ENCODE measurements around the gene TNIK. TPM values are rescaled to one million over a fixed set of nuclear protein-coding genes. Genes with fewer than 3 reads are reported as not detected.

TNIK gene
- total RNA-seq, 1 donor from 2014 or later, result 35.3 TPM

GRCh38 chr3:171186817-171187500, 273.2 kb downstream of the TNIK start:
- no peaks in the 10 kb centered on the region for H3K36me3 ChIP-seq
- H3K27ac ChIP-seq, result no peak overlapping the region
- no peak for DNase-seq
- no peak for TF ChIP-seq CTCF (IDR thresholded peaks at IDR 0.05)
- H3K4me3 ChIP-seq, result no peak overlapping the region
- no peaks in the 10 kb centered on the region for H3K9me3 ChIP-seq
- no peak for ATAC-seq
- no peaks in the 10 kb centered on the region for H3K27me3 ChIP-seq
- intact Hi-C loops (cut with DNase I), result no loop called here
- peaks cover 14% of the 10 kb centered on the region for H3K4me1 ChIP-seq

GRCh38 chr3:171186383-171186782, 273.8 kb downstream of the TNIK start:
- Histone ChIP-seq H3K4me1 (peaks cover 14% of the 10 kb centered on the region), H3K27me3 (no peaks in the 10 kb centered on the region), H3K27ac (no peak overlapping the region), H3K4me3 (no peak overlapping the region), H3K9me3 (no peaks in the 10 kb centered on the region), H3K36me3 (no peaks in the 10 kb centered on the region)
- no peak for TF ChIP-seq CTCF (IDR thresholded peaks at IDR 0.05)
- DNase-seq, result no peak
- no peak for ATAC-seq
- intact Hi-C loops (cut with DNase I), result no loop called here

GRCh38 chr3:171185959-171186358, 274.2 kb downstream of the TNIK start:
- Histone ChIP-seq H3K36me3 (no peaks in the 10 kb centered on the region), H3K27me3 (no peaks in the 10 kb centered on the region), H3K4me1 (peaks cover 14% of the 10 kb centered on the region), H3K4me3 (no peak overlapping the region), H3K9me3 (no peaks in the 10 kb centered on the region), H3K27ac (no peak overlapping the region)
- ATAC-seq (no peak), DNase-seq (no peak)
- intact Hi-C loops (cut with DNase I), result no loop called here
- TF ChIP-seq CTCF (IDR thresholded peaks at IDR 0.05), result no peak

GRCh38 chr3:171184372-171184771, 275.8 kb downstream of the TNIK start:
- intact Hi-C loops (cut with DNase I), result no loop called here
- no peaks in the 10 kb centered on the region for H3K27me3 ChIP-seq
- H3K4me3 ChIP-seq, result no peak overlapping the region
- no peaks in the 10 kb centered on the region for H3K36me3 ChIP-seq
- DNase-seq, result no peak
- no peak overlapping the region for H3K27ac ChIP-seq
- peak; percentile 47 for ATAC-seq
- H3K4me1 ChIP-seq, result peaks cover 14% of the 10 kb centered on the region
- H3K9me3 ChIP-seq, result no peaks in the 10 kb centered on the region
- TF ChIP-seq CTCF (IDR thresholded peaks at IDR 0.05), result no peak

- DNase-seq (no peak), ATAC-seq (peak; percentile 13)
- Histone ChIP-seq H3K4me3 (no peak overlapping the region), H3K36me3 (no peaks in the 10 kb centered on the region), H3K4me1 (peaks cover 14% of the 10 kb centered on the region), H3K27me3 (no peaks in the 10 kb centered on the region), H3K27ac (no peak overlapping the region), H3K9me3 (no peaks in the 10 kb centered on the region)
- TF ChIP-seq CTCF (IDR thresholded peaks at IDR 0.05), result no peak
- intact Hi-C loops (cut with DNase I), result no loop called here
Measured at GRCh38 chr3:171183042-171183441, 277.2 kb downstream of the TNIK start.

Data from upper lobe of right lung (tissue), 1 donor.